Measurements from ENCODE around the gene MOGAT1. TPM values are rescaled to one million over a fixed set of nuclear protein-coding genes. Genes with fewer than 3 reads are reported as not detected.

The MOGAT1 gene
- total RNA-seq, 1 experiment from 2014 or later = 51.2 TPM

DNA sequence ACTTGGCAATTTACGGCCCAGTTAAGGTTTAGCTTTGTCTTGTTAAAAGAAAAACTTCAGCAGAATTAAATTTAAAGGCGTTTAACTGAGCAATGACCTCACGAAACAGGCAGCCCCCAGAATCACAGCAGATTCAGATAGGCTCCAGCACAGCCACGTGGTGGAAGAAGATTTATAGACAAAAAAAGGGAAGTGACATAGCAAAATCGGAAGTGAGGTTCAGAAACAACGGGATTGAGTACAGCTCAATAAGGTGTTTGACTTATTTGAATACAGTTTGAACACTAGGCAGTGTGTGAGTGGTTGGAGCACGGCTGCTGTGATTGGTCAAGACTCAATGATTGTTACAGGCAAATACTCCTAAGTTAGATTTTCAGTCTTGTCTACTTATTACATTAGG, 79.8 kb downstream of the MOGAT1 start:
- no peaks in the 10 kb centered on the region for H3K36me3 Mint-ChIP-seq (ENCODE audit: insufficient read depth, unreplicated experiment)
- peaks cover 3% of the 10 kb centered on the region for H3K9me3 Mint-ChIP-seq (ENCODE audit: low read depth, unreplicated experiment)
- no peaks in the 10 kb centered on the region for H3K27me3 Mint-ChIP-seq (ENCODE audit: unreplicated experiment)
- no peak overlapping the region for H3K4me3 Mint-ChIP-seq (ENCODE audit: low read depth, unreplicated experiment)
- H3K4me1 Mint-ChIP-seq (ENCODE audit: low read depth, unreplicated experiment) = peaks cover 3% of the 10 kb centered on the region
- CTCF ChIA-PET = no interaction called here
- BruUV-seq (replicated peaks) = no TSS peak
- TF ChIP-seq, protein P1, sequence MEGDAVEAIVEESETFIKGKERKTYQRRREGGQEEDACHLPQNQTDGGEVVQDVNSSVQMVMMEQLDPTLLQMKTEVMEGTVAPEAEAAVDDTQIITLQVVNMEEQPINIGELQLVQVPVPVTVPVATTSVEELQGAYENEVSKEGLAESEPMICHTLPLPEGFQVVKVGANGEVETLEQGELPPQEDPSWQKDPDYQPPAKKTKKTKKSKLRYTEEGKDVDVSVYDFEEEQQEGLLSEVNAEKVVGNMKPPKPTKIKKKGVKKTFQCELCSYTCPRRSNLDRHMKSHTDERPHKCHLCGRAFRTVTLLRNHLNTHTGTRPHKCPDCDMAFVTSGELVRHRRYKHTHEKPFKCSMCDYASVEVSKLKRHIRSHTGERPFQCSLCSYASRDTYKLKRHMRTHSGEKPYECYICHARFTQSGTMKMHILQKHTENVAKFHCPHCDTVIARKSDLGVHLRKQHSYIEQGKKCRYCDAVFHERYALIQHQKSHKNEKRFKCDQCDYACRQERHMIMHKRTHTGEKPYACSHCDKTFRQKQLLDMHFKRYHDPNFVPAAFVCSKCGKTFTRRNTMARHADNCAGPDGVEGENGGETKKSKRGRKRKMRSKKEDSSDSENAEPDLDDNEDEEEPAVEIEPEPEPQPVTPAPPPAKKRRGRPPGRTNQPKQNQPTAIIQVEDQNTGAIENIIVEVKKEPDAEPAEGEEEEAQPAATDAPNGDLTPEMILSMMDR (IDR thresholded peaks at IDR 0.05; ENCODE audit: unreplicated experiment) = no peak
- intact Hi-C loops (cut with micrococcal nuclease; ENCODE audit: unreplicated experiment) = no loop called here
- no peak for DNase-seq
- H3K27ac Mint-ChIP-seq (ENCODE audit: unreplicated experiment) = no peak overlapping the region

DNA sequence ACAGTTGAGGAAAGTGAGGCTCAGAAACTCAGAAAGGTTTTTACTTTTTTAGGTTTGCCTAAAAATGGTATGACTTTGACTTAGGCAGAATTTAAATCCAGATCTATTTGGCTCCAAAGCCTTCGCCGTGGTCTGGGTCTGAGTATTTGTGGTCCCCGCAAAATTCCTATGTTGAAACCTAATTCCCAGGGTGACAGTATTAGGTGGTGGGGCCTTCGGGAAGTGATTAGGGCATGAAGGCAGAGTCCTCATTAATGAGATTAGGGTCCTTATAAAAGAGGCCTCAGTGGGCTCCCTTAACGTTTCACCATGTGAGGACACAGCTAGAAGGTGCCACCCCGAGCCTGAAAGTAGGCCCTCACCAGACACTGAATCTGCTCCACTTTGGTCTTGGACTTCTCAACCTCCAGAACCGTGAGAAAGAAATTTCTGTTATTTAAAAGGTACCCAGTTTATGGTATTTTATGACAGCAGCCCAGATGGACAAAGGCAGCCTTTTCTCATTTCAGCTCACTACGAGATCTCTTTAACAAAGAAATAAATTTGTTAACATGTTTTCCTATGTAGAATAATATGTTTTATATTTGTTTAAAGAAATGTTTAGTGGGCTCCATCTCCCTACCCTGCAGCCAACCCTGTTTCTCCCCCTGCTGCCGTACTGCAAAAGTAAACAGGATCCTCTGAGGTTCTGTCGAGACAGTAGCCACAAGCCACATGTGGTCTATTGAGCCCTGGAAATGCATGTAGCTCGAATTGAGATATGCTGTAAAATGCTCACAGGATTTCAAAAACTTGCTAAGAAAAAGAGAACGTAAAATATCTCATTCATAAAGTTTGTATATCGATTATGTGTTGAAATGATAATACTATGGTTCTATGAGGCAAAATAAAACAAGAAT, 80.6 kb downstream of the MOGAT1 start:
- H3K27me3 Mint-ChIP-seq (ENCODE audit: unreplicated experiment) = no peaks in the 10 kb centered on the region
- intact Hi-C loops (cut with micrococcal nuclease; ENCODE audit: unreplicated experiment) = no loop called here
- no peaks in the 10 kb centered on the region for H3K36me3 Mint-ChIP-seq (ENCODE audit: insufficient read depth, unreplicated experiment)
- no peak overlapping the region for H3K4me3 Mint-ChIP-seq (ENCODE audit: low read depth, unreplicated experiment)
- no peak for DNase-seq
- H3K4me1 Mint-ChIP-seq (ENCODE audit: low read depth, unreplicated experiment) = peaks cover 11% of the 10 kb centered on the region
- no TSS peak for BruUV-seq (replicated peaks)
- TF ChIP-seq, protein P1 (IDR thresholded peaks at IDR 0.05; ENCODE audit: unreplicated experiment) = no peak
- CTCF ChIA-PET = interaction anchor here (1.0 kb wide), 1 partner anchor 187 kb away, joined by 3 read pairs; no protein-coding TSS in a partner anchor
- H3K9me3 Mint-ChIP-seq (ENCODE audit: low read depth, unreplicated experiment) = peaks cover 3% of the 10 kb centered on the region
- H3K27ac Mint-ChIP-seq (ENCODE audit: unreplicated experiment) = no peak overlapping the region

DNA sequence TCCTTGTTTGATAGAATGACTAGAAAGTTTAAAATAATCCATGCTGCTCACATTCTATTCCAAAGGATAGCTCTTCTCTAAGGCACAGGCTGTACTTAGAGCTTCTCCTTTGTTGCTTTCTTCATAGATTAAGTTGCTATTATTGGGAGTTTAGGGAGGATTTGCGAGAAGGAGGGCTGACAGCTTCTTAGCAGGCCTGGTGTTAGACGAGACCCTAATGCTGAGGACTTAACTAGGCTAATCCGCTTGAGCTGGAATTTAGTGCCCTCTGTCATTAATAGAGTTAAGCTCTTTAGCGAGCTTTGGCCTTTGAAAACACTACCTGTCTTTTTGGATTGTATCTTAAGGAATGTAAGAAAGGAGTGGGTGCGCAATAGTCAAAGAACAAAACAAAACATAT, 81.3 kb downstream of the MOGAT1 start:
- no TSS peak for BruUV-seq (replicated peaks)
- TF ChIP-seq, protein P1 (IDR thresholded peaks at IDR 0.05; ENCODE audit: unreplicated experiment) = no peak
- DNase-seq = no peak
- intact Hi-C loops (cut with micrococcal nuclease; ENCODE audit: unreplicated experiment) = no loop called here
- Mint-ChIP-seq H3K4me3 (ENCODE audit: low read depth, unreplicated experiment) (no peak overlapping the region), H3K36me3 (ENCODE audit: insufficient read depth, unreplicated experiment) (no peaks in the 10 kb centered on the region), H3K9me3 (ENCODE audit: low read depth, unreplicated experiment) (peaks cover 3% of the 10 kb centered on the region), H3K27ac (ENCODE audit: unreplicated experiment) (no peak overlapping the region), H3K27me3 (ENCODE audit: unreplicated experiment) (no peaks in the 10 kb centered on the region), H3K4me1 (ENCODE audit: low read depth, unreplicated experiment) (peaks cover 14% of the 10 kb centered on the region)
- CTCF ChIA-PET = interaction anchor here (1.0 kb wide), 1 partner anchor 186 kb away, joined by 3 read pairs; no protein-coding TSS in a partner anchor

DNA sequence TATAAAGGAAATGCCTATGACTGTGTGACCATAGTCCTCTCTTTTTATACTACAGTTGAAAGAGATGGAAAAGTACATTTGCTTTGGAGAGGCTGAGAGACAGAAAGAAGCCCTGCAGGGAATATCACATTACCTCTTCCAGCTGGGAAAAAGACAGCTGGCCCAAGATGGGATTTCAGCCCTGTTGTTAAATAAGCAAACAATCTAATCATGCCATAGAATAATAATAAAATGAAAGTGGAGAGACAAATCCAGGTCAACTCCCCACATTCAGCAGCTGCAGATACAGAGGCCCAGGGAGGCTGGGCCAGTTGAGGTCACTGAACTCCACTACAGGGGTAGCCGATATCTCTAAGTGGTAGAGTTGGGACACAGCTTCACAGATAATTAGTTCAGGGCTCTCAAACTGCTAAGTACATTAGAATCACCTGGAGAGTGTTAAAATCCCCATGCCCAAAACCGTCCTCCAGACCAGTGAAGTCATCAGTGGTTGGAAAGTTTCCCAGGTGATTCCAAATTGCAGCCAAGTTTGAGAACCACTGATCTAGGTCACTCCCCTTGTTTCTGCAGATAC, 81.9 kb downstream of the MOGAT1 start:
- intact Hi-C loops (cut with micrococcal nuclease; ENCODE audit: unreplicated experiment) = no loop called here
- Mint-ChIP-seq H3K4me1 (ENCODE audit: low read depth, unreplicated experiment) (peaks cover 14% of the 10 kb centered on the region), H3K27ac (ENCODE audit: unreplicated experiment) (no peak overlapping the region), H3K9me3 (ENCODE audit: low read depth, unreplicated experiment) (peaks cover 3% of the 10 kb centered on the region), H3K27me3 (ENCODE audit: unreplicated experiment) (no peaks in the 10 kb centered on the region), H3K36me3 (ENCODE audit: insufficient read depth, unreplicated experiment) (no peaks in the 10 kb centered on the region), H3K4me3 (ENCODE audit: low read depth, unreplicated experiment) (no peak overlapping the region)
- CTCF ChIA-PET = interaction anchor here (1.0 kb wide), 1 partner anchor 186 kb away, joined by 3 read pairs; no protein-coding TSS in a partner anchor
- TF ChIP-seq, protein P1 (IDR thresholded peaks at IDR 0.05; ENCODE audit: unreplicated experiment) = no peak
- BruUV-seq (replicated peaks) = no TSS peak
- no peak for DNase-seq
